ENCODE results near the gene ANK2. TPM values are rescaled to one million over a fixed set of nuclear protein-coding genes. Genes with fewer than 3 reads are reported as not detected.

ANK2 gene
- total RNA-seq, 3 donors from 2014 or later: 7.6 to 69.3 (median 21.0) TPM

GRCh38 chr4:113350576-113350975 is 301.1 kb downstream of the ANK2 start:
- H3K4me3 ChIP-seq: no peak overlapping the region
- TF ChIP-seq, protein P1, sequence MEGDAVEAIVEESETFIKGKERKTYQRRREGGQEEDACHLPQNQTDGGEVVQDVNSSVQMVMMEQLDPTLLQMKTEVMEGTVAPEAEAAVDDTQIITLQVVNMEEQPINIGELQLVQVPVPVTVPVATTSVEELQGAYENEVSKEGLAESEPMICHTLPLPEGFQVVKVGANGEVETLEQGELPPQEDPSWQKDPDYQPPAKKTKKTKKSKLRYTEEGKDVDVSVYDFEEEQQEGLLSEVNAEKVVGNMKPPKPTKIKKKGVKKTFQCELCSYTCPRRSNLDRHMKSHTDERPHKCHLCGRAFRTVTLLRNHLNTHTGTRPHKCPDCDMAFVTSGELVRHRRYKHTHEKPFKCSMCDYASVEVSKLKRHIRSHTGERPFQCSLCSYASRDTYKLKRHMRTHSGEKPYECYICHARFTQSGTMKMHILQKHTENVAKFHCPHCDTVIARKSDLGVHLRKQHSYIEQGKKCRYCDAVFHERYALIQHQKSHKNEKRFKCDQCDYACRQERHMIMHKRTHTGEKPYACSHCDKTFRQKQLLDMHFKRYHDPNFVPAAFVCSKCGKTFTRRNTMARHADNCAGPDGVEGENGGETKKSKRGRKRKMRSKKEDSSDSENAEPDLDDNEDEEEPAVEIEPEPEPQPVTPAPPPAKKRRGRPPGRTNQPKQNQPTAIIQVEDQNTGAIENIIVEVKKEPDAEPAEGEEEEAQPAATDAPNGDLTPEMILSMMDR (IDR thresholded peaks at IDR 0.05): no peak
- intact Hi-C loops (cut with DNase I, micrococcal nuclease): no loop called here
- DNase-seq (no peak), ATAC-seq (no peak)
- no peaks in the 10 kb centered on the region for H3K9me3 ChIP-seq
- H3K36me3 ChIP-seq (ENCODE audit: low read depth): no peaks in the 10 kb centered on the region
- no peaks in the 10 kb centered on the region for H3K4me1 ChIP-seq (ENCODE audit: low read depth)

GRCh38 chr4:113355550-113356371 is 306.3 kb downstream of the ANK2 start:
- peak in 2 of 3 donors; percentile 19 to 44 for DNase-seq
- peak; percentile 66 for ATAC-seq
- no peaks in the 10 kb centered on the region for H3K36me3 ChIP-seq (ENCODE audit: low read depth)
- no peaks in the 10 kb centered on the region for H3K9me3 ChIP-seq
- intact Hi-C loops (cut with DNase I, micrococcal nuclease): no loop called here
- TF ChIP-seq, protein P1 (IDR thresholded peaks at IDR 0.05): no peak
- no peaks in the 10 kb centered on the region for H3K4me1 ChIP-seq (ENCODE audit: low read depth)
- no peak overlapping the region for H3K4me3 ChIP-seq

DNA sequence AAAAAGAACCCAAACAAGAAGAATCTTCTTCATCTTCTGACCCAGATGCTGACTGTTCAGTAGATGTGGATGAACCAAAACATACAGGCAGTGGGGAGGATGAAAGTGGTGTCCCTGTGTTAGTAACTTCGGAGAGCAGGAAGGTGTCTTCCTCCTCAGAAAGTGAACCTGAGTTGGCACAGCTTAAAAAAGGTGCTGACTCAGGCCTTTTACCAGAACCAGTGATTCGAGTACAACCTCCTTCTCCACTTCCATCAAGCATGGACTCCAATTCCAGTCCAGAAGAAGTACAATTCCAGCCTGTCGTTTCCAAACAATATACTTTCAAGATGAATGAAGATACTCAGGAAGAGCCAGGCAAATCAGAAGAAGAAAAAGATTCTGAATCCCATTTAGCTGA is 307.0 kb downstream of the ANK2 start:
- Histone ChIP-seq H3K4me1 (ENCODE audit: low read depth) (no peaks in the 10 kb centered on the region), H3K36me3 (ENCODE audit: low read depth) (no peaks in the 10 kb centered on the region), H3K4me3 (no peak overlapping the region), H3K9me3 (no peaks in the 10 kb centered on the region)
- no peak for ATAC-seq
- DNase-seq: no peak
- TF ChIP-seq, protein P1 (IDR thresholded peaks at IDR 0.05): no peak
- intact Hi-C loops (cut with DNase I, micrococcal nuclease): no loop called here

DNA sequence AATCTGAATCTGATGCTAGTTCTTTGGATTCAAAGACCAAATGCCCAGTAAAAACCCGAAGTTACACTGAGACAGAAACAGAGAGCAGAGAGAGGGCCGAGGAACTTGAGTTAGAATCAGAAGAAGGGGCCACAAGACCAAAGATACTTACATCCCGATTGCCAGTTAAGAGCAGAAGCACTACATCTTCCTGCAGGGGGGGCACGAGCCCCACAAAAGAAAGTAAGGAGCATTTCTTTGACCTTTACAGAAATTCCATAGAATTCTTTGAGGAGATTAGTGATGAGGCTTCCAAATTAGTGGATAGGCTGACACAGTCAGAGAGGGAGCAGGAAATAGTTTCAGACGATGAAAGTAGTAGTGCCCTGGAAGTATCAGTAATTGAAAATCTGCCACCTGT is 309.3 kb downstream of the ANK2 start:
- DNase-seq: no peak
- no peak overlapping the region for H3K4me3 ChIP-seq
- H3K4me1 ChIP-seq (ENCODE audit: low read depth): no peaks in the 10 kb centered on the region
- no peaks in the 10 kb centered on the region for H3K36me3 ChIP-seq (ENCODE audit: low read depth)
- TF ChIP-seq, protein P1 (IDR thresholded peaks at IDR 0.05): no peak
- ATAC-seq: no peak
- intact Hi-C loops (cut with DNase I, micrococcal nuclease): no loop called here
- no peaks in the 10 kb centered on the region for H3K9me3 ChIP-seq

DNA sequence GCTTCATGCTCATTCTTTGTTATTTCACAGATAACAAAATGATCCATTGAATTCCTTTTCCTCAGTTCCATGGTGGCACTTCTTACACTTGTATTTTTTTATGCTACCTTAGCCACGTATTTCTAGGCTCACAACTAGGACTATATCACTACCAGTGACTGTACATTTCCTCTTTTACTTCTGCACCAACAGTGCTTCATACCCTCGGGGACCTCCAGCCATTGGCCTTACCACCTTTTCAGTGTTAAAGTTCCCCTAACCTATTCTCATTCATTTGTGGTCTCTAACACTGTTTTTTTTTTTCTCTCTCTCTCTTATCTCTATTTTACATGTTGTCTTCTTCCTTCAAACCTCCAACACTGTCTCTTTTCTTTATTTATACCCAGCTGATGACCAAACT is 315.9 kb downstream of the ANK2 start:
- no peaks in the 10 kb centered on the region for H3K9me3 ChIP-seq
- H3K4me1 ChIP-seq (ENCODE audit: low read depth): no peaks in the 10 kb centered on the region
- no peaks in the 10 kb centered on the region for H3K36me3 ChIP-seq (ENCODE audit: low read depth)
- H3K4me3 ChIP-seq: no peak overlapping the region
- intact Hi-C loops (cut with DNase I, micrococcal nuclease): no loop called here
- TF ChIP-seq, protein P1 (IDR thresholded peaks at IDR 0.05): no peak
- no peak for DNase-seq
- ATAC-seq: no peak

Measured in mucosa of descending colon (tissue), 3 donors.